Prostate gland (tissue), 2 donors: ENCODE results near the gene VPS37C. TPM values are rescaled to one million over a fixed set of nuclear protein-coding genes. Genes with fewer than 3 reads are reported as not detected.

Experiments used
- DNase-seq: peaks from one replicate; pipeline ENCODE4 v3.0.0-alpha.2; 2019; ENCODE audit warnings: low spot score
- H3K27ac ChIP-seq, 2 donors: fragments of 200-600 bp; sonication (generic); 2 replicates each; pipeline ENCODE4 v1.5.1; 2017 to 2019
- H3K27me3 ChIP-seq: fragments of 200-600 bp; sonication (generic); replicated peaks from 2 replicates; pipeline ENCODE4 v1.5.1; 2019; ENCODE audit not compliant: insufficient read depth
- H3K36me3 ChIP-seq, 2 donors: fragments of 200-600 bp; sonication (generic); 1 replicate in 1 of 2; 2 replicates in 1 of 2; pipeline versions ENCODE4 v1.5.1 to v1.8.1; 2017 to 2019
- H3K4me1 ChIP-seq: fragments of 200-600 bp; sonication (generic); replicated peaks from 2 replicates; pipeline ENCODE4 v1.5.1; 2019
- H3K4me3 ChIP-seq, 2 donors: fragments of 200-600 bp; sonication (generic); 2 replicates each; pipeline ENCODE4 v1.5.1; 2017 to 2019
- H3K9me3 ChIP-seq: fragments of 200-600 bp; sonication (generic); 2 replicates; pipeline ENCODE4 v1.5.1; 2017
- POLR2A ChIP-seq: fragments of 450-650 bp; IDR thresholded peaks from one replicate; pipeline ENCODE4 v1.6.1; 2016; ENCODE audit warnings: antibody characterized with exemption, mild to moderate bottlenecking
- POLR2AphosphoS5 ChIP-seq: sonication (generic); formaldehyde crosslinking; IDR thresholded peaks from one replicate; pipeline ENCODE4 v1.6.1; 2017; ENCODE audit warnings: antibody characterized with exemption
- WGBS: methylation state at CpG from one replicate; pipeline ENCODE4 v1.1.5; 2018; 5-methylcytosine and 5-hydroxymethylcytosine counted together
- intact Hi-C: fragments of 100-400 bp; cut with DNase I; formaldehyde crosslinking; loops from one replicate; pipeline ENCODE4 v1.14.2; 2022
- total RNA-seq, 2 donors: library from RNA; depleted of rRNA; stranded (reverse); fragments of >200 nt; gene quantifications; one replicate each; pipeline ENCODE4 v1.1.0, GENCODE V29; 2016
- TF ChIP-seq, protein P1 (sequence below), 4 experiments: fragments of 200-600 bp in 2 of 4; fragments of 450-650 bp in 2 of 4; sonication (generic) in 2 of 4; IDR thresholded peaks; 1 replicate in 3 of 4; 2 replicates in 1 of 4; pipeline ENCODE4 v1.5.1; 2016 to 2019; ENCODE audit warnings: antibody characterized with exemption in 4 of 4, mild to moderate bottlenecking in 2 of 4, moderate library complexity in 2 of 4

Gene VPS37C
- total RNA-seq, 2 donors from 2014 or later: 32.2 to 38.8 TPM

DNA sequence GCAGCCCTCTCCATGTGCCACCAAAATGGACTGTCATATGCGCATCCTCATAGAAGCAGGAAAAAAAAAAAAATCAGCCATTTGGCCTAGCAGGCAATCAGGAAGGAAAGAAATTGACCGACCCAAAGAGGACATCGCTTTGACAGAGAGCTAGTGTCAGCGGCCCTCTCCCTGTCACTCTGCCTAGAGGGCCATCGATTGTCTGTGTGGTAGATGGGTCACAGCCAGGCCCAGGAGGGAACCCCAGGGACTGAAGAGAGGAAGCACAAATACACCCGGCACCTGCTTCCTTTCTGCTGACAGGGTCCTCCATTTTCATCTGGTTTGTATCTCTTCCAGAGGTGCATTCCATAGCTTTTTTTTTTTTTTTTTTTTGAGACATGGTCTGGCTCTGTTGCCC, 21.8 kb downstream of the VPS37C start:
- H3K27ac ChIP-seq: no peak overlapping the region
- DNase-seq: no peak
- H3K4me3 ChIP-seq: no peak overlapping the region
- WGBS: 70% methylated on average over 6 of the region's 6 CpGs
- intact Hi-C loops: no loop called here
- H3K4me1 ChIP-seq: no peaks in the 10 kb centered on the region
- H3K36me3 ChIP-seq: no peaks in the 10 kb centered on the region
- no peaks in the 10 kb centered on the region for H3K27me3 ChIP-seq
- TF ChIP-seq, protein P1, sequence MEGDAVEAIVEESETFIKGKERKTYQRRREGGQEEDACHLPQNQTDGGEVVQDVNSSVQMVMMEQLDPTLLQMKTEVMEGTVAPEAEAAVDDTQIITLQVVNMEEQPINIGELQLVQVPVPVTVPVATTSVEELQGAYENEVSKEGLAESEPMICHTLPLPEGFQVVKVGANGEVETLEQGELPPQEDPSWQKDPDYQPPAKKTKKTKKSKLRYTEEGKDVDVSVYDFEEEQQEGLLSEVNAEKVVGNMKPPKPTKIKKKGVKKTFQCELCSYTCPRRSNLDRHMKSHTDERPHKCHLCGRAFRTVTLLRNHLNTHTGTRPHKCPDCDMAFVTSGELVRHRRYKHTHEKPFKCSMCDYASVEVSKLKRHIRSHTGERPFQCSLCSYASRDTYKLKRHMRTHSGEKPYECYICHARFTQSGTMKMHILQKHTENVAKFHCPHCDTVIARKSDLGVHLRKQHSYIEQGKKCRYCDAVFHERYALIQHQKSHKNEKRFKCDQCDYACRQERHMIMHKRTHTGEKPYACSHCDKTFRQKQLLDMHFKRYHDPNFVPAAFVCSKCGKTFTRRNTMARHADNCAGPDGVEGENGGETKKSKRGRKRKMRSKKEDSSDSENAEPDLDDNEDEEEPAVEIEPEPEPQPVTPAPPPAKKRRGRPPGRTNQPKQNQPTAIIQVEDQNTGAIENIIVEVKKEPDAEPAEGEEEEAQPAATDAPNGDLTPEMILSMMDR (IDR thresholded peaks at IDR 0.05): no peak
- TF ChIP-seq POLR2AphosphoS5 (no peak), POLR2A (no peak)
- no peaks in the 10 kb centered on the region for H3K9me3 ChIP-seq

DNA sequence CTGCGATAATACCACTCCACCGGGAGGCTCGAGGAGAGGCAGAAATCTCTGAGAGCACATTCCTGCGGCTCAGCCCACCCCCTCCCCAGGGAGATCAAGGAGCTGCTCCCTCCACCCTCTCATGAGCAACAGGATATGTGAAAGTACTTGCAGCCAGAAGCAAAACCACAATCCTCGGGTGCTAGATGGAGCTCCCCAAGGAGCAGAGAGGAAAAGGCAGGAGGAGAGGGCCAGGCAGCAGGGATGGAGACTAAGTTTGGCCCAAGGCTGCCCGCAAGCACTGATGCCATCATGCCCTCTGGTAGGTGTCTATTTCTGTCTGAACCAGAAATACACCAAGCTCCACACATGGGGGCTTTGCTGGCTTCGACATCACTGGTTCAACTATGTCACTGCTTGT, 22.3 kb downstream of the VPS37C start:
- TF ChIP-seq POLR2AphosphoS5: no peak
- TF ChIP-seq, protein P1 (IDR thresholded peaks at IDR 0.05): no peak
- TF ChIP-seq POLR2A: no peak
- H3K9me3 ChIP-seq: no peaks in the 10 kb centered on the region
- H3K27me3 ChIP-seq: no peaks in the 10 kb centered on the region
- intact Hi-C loops: no loop called here
- WGBS: 48% methylated on average over 7 of the region's 7 CpGs
- DNase-seq: no peak
- no peak overlapping the region for H3K27ac ChIP-seq
- H3K36me3 ChIP-seq: no peaks in the 10 kb centered on the region
- H3K4me1 ChIP-seq: no peaks in the 10 kb centered on the region
- no peak overlapping the region for H3K4me3 ChIP-seq

DNA sequence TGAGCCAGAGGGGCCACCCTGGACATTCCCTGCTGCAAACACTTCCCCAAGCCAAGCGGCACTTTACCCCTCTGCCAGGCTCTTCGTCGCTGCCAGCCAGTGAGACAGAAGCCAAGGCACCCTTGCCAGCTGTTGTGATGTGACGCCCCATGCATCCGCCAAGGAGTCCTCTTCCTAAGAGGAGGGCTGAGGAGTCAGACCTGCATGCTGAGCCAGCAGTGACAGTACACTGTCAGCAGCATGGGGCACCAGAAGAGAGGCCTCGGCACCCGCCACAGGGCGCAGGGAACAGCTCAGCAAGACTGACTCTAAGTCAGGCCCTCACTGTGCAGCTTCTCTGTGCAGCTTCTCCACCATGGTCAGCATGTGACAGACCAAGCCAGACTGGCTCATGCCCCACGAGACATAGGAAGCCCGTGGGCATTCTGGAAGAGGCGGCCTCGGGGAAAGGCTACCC, 26.4 kb downstream of the VPS37C start:
- Histone ChIP-seq H3K36me3 (peaks cover 0 to 6% of the 10 kb centered on the region in 2 donors), H3K27me3 (no peaks in the 10 kb centered on the region), H3K27ac (no peak overlapping the region), H3K4me1 (no peaks in the 10 kb centered on the region), H3K9me3 (no peaks in the 10 kb centered on the region), H3K4me3 (no peak overlapping the region)
- WGBS: 70% methylated on average over 12 of the region's 12 CpGs
- DNase-seq: no peak
- intact Hi-C loops: no loop called here
- no peak for TF ChIP-seq POLR2AphosphoS5
- TF ChIP-seq POLR2A: no peak
- TF ChIP-seq, protein P1 (IDR thresholded peaks at IDR 0.05): no peak

- WGBS: 86% methylated on average over 18 of the region's 18 CpGs
- Histone ChIP-seq H3K27ac (no peak overlapping the region), H3K4me3 (no peak overlapping the region), H3K9me3 (no peaks in the 10 kb centered on the region), H3K4me1 (no peaks in the 10 kb centered on the region), H3K27me3 (no peaks in the 10 kb centered on the region), H3K36me3 (peaks cover 0 to 6% of the 10 kb centered on the region in 2 donors)
- TF ChIP-seq POLR2A (no peak), POLR2AphosphoS5 (no peak)
- TF ChIP-seq, protein P1 (IDR thresholded peaks at IDR 0.05): no peak
- no peak for DNase-seq
- intact Hi-C loops: no loop called here
These were observed 27.1 kb downstream of the VPS37C start for GRCh38 chr11:61133956-61134662.

DNA sequence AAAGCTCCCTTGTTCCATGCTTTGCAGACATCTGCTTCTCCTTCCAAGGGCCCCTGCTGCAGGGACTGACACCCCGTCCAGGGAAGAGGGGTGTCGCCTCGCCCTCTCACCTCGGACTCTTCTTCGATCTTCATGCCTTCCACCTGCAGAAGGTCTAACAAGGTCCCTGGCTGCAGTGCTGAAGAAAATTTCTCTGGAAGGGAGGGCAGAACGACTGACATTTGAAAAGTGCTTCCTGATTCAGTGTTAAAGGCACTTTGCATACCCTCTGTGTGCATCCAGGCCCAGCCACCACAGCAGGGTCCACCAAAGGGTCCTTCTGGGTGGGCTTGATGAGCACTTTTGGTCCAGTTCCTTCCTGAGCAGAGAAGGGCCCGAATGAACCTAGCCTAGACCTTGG, 28.1 kb downstream of the VPS37C start:
- Histone ChIP-seq H3K4me1 (no peaks in the 10 kb centered on the region), H3K27me3 (no peaks in the 10 kb centered on the region), H3K27ac (no peak overlapping the region), H3K9me3 (no peaks in the 10 kb centered on the region), H3K36me3 (peaks cover 0 to 6% of the 10 kb centered on the region in 2 donors), H3K4me3 (no peak overlapping the region)
- intact Hi-C loops: no loop called here
- TF ChIP-seq POLR2A: no peak
- TF ChIP-seq POLR2AphosphoS5: no peak
- TF ChIP-seq, protein P1 (IDR thresholded peaks at IDR 0.05): no peak
- WGBS: 92% methylated on average over 7 of the region's 7 CpGs
- no peak for DNase-seq
